Keratinocyte (primary cell): Measurements from ENCODE around the gene RETREG1. TPM values are rescaled to one million over a fixed set of nuclear protein-coding genes. Genes with fewer than 3 reads are reported as not detected.

ENCODE experiments used
- DNase-seq: peaks from one replicate; pipeline ENCODE4 v3.0.0-alpha.2; 2011; ENCODE audit warnings: low read depth, missing footprints, low spot score
- FAIRE-seq: peaks from 2 replicates; lab custom pipeline; 2011; peaks lifted over from hg19 to GRCh38; lab: Jason Lieb, UNC
- H2AFZ ChIP-seq: 2 replicates; pipeline ENCODE4 v1.6.0; 2012; ENCODE audit warnings: low read length, control low read depth, inconsistent platforms; ENCODE audit not compliant: control insufficient read depth
- H3K27ac ChIP-seq: 2 replicates; pipeline ENCODE4 v1.5.1; 2011; ENCODE audit warnings: low read length; ENCODE audit not compliant: control insufficient read depth, insufficient read depth
- H3K27me3 ChIP-seq: 3 replicates; pipeline ENCODE4 v1.6.0; 2011; ENCODE audit warnings: low read length; ENCODE audit not compliant: control insufficient read depth, insufficient read depth; ENCODE audit errors: extremely low read depth
- H3K36me3 ChIP-seq, 2 experiments: 2 replicates in 1 of 2; 3 replicates in 1 of 2; pipeline ENCODE4 v1.5.1; 2011; ENCODE audit warnings: low read length in 2 of 2, mild to moderate bottlenecking in 1 of 2; ENCODE audit not compliant: control insufficient read depth in 2 of 2, insufficient read depth in 2 of 2; ENCODE audit errors: extremely low read depth in 1 of 2
- H3K4me1 ChIP-seq: 3 replicates; pipeline ENCODE4 v1.5.1; 2011; ENCODE audit warnings: low read length; ENCODE audit not compliant: control insufficient read depth, insufficient read depth; ENCODE audit errors: extremely low read depth
- H3K4me2 ChIP-seq: 3 replicates; pipeline ENCODE4 v1.6.0; 2011; ENCODE audit warnings: low read depth, low read length; ENCODE audit not compliant: control insufficient read depth, insufficient read depth; ENCODE audit errors: extremely low read depth
- H3K4me3 ChIP-seq, 3 experiments: fragments of 200-600 bp in 1 of 3; sonication (generic) in 1 of 3; 2 replicates in 2 of 3; 3 replicates in 1 of 3; pipeline ENCODE4 v1.5.1; 2011 to 2016; ENCODE audit warnings: low read length in 3 of 3, mild to moderate bottlenecking in 3 of 3, control low read depth in 2 of 3, inconsistent platforms in 1 of 3, low read depth in 1 of 3, mixed read lengths in 1 of 3, mixed run types in 1 of 3, moderate library complexity in 1 of 3; ENCODE audit not compliant: control insufficient read depth in 2 of 3, insufficient read depth in 2 of 3; ENCODE audit errors: extremely low read depth in 1 of 3
- H3K79me2 ChIP-seq: 2 replicates; pipeline ENCODE4 v1.6.0; 2012; ENCODE audit warnings: low read length; ENCODE audit not compliant: control insufficient read depth, insufficient read depth
- H3K9ac ChIP-seq: 3 replicates; pipeline ENCODE4 v1.6.0; 2011; ENCODE audit warnings: low read length; ENCODE audit not compliant: control insufficient read depth, insufficient read depth; ENCODE audit errors: extremely low read depth
- H3K9me1 ChIP-seq: 3 replicates; pipeline ENCODE4 v1.6.0; 2011; ENCODE audit warnings: low read length; ENCODE audit not compliant: control insufficient read depth, insufficient read depth; ENCODE audit errors: extremely low read depth
- H3K9me3 ChIP-seq: 2 replicates; pipeline ENCODE4 v1.5.1; 2012; ENCODE audit warnings: low read depth, low read length; ENCODE audit not compliant: control insufficient read depth
- H4K20me1 ChIP-seq: 3 replicates; pipeline ENCODE4 v1.6.0; 2011; ENCODE audit warnings: low read length; ENCODE audit not compliant: control insufficient read depth, insufficient read depth; ENCODE audit errors: extremely low read depth
- EZH2 ChIP-seq: IDR thresholded peaks from one replicate; pipeline ENCODE4 v1.6.1; 2012; ENCODE audit warnings: inconsistent platforms, mild to moderate bottlenecking, low read length, moderate library complexity
- dilution Hi-C: fragments of 300-500 bp; cut with MboI; formaldehyde crosslinking; loops from one replicate; pipeline ENCODE4 v1.7.0; 2020; ENCODE audit warnings: low sequenced_read_pairs; ENCODE audit not compliant: extremely low pct_ligation_motif_present
- polyA plus RNA-seq, 5 experiments: library from polyadenylated mRNA; depleted of rRNA in 3 of 5; stranded (reverse) in 3 of 5; stranded (forward) in 1 of 5; unstranded in 1 of 5; fragments of >200 nt; gene quantifications; 1 replicate in 1 of 5; 2 replicates in 3 of 5; 3 replicates in 1 of 5; pipeline versions ENCODE4 v1.2.1 to v1.2.3, GENCODE V29; 2011 to 2012; ENCODE audit warnings: missing spikeins in 2 of 5, low read depth in 1 of 5, low replicate concordance in 1 of 5
- TF ChIP-seq, protein P1 (sequence below), 3 experiments: IDR thresholded peaks in 1 of 3; conservative IDR thresholded peaks in 1 of 3; optimal IDR thresholded peaks in 1 of 3; 2 replicates in 2 of 3; 3 replicates in 1 of 3; pipeline versions ENCODE3 to v1.5.1; 2011; ENCODE audit warnings: low read length in 3 of 3, mild to moderate bottlenecking in 3 of 3, moderate library complexity in 2 of 3, control low read depth in 1 of 3, inconsistent platforms in 1 of 3; ENCODE audit not compliant: insufficient read depth in 2 of 3; ENCODE audit errors: extremely low read depth in 1 of 3

Gene RETREG1
- polyA plus RNA-seq, 1 donor (not counting 4 experiments of a cell fraction or from before 2014, with no cell fraction given): 7.4 TPM

GRCh38 chr5:16461026-16461425 lies 155.8 kb downstream of the RETREG1 start:
- H3K4me2 ChIP-seq: no peak overlapping the region
- no peaks in the 10 kb centered on the region for H3K9me3 ChIP-seq

GRCh38 chr5:16459451-16459850 lies 157.3 kb downstream of the RETREG1 start:
- Histone ChIP-seq H3K27ac (no peak overlapping the region), H3K9me1 (no peaks in the 10 kb centered on the region), H3K4me2 (no peak overlapping the region), H3K9me3 (no peaks in the 10 kb centered on the region), H3K9ac (no peak overlapping the region), H4K20me1 (no peaks in the 10 kb centered on the region), H3K4me1 (peaks cover 23% of the 10 kb centered on the region), H3K79me2 (peaks cover 63% of the 10 kb centered on the region), H3K27me3 (no peaks in the 10 kb centered on the region), H2AFZ (no peak overlapping the region), H3K4me3 (no peak overlapping the region), H3K36me3 (peaks cover 25 to 45% of the 10 kb centered on the region in 2 experiments)
- TF ChIP-seq EZH2: no peak
- TF ChIP-seq, protein P1, sequence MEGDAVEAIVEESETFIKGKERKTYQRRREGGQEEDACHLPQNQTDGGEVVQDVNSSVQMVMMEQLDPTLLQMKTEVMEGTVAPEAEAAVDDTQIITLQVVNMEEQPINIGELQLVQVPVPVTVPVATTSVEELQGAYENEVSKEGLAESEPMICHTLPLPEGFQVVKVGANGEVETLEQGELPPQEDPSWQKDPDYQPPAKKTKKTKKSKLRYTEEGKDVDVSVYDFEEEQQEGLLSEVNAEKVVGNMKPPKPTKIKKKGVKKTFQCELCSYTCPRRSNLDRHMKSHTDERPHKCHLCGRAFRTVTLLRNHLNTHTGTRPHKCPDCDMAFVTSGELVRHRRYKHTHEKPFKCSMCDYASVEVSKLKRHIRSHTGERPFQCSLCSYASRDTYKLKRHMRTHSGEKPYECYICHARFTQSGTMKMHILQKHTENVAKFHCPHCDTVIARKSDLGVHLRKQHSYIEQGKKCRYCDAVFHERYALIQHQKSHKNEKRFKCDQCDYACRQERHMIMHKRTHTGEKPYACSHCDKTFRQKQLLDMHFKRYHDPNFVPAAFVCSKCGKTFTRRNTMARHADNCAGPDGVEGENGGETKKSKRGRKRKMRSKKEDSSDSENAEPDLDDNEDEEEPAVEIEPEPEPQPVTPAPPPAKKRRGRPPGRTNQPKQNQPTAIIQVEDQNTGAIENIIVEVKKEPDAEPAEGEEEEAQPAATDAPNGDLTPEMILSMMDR (optimal IDR thresholded peaks at IDR 0.05 in 1 of 3, IDR thresholded peaks at IDR 0.05 in 1 of 3, conservative IDR thresholded peaks at IDR 0.05 in 1 of 3; ENCODE audit: extremely low read depth in 1 of 3, insufficient read depth in 2 of 3, low read length in 3 of 3): no peak
- FAIRE-seq (no peak), DNase-seq (no peak)
- dilution Hi-C loops: no loop called here

More at GRCh38 chr5:16461026-16461425, 155.8 kb downstream of the RETREG1 start:
- FAIRE-seq: no peak
- TF ChIP-seq EZH2: no peak
- TF ChIP-seq, protein P1 (optimal IDR thresholded peaks at IDR 0.05 in 1 of 3, IDR thresholded peaks at IDR 0.05 in 1 of 3, conservative IDR thresholded peaks at IDR 0.05 in 1 of 3; ENCODE audit: extremely low read depth in 1 of 3, insufficient read depth in 2 of 3, low read length in 3 of 3): no peak
- no peak overlapping the region for H2AFZ ChIP-seq
- no peak overlapping the region for H3K27ac ChIP-seq
- peaks cover 64% of the 10 kb centered on the region for H3K79me2 ChIP-seq
- no peaks in the 10 kb centered on the region for H3K9me1 ChIP-seq
- H3K9ac ChIP-seq: no peak overlapping the region
- no peak for DNase-seq
- no peaks in the 10 kb centered on the region for H3K27me3 ChIP-seq
- no peaks in the 10 kb centered on the region for H4K20me1 ChIP-seq
- peaks cover 23 to 35% of the 10 kb centered on the region in 2 experiments for H3K36me3 ChIP-seq
- dilution Hi-C loops: no loop called here
- peaks cover 15% of the 10 kb centered on the region for H3K4me1 ChIP-seq
- no peak overlapping the region for H3K4me3 ChIP-seq
